Dendritic cell treated with granulocyte-macrophage colony-stimulating factor and Interleukin-4, amounts not matched to agents 40 ng/mL and 50 ng/mL, for 4 days (primary cell): ENCODE data around the gene SINHCAF.
A peak's percentile ranks its signal among the peaks of the same experiment; 100 is the strongest.

Experiments
- H3K27ac Mint-ChIP-seq: one replicate; pipeline ENCODE4 v1.8.0; 2022; ENCODE audit warnings: mild to moderate bottlenecking, mixed read lengths
- H3K27me3 Mint-ChIP-seq: one replicate; pipeline ENCODE4 v1.8.0; 2022; ENCODE audit warnings: mild to moderate bottlenecking, mixed read lengths
- H3K36me3 Mint-ChIP-seq: one replicate; pipeline ENCODE4 v1.8.0; 2022; ENCODE audit warnings: low read depth, mixed read lengths
- H3K4me1 Mint-ChIP-seq: one replicate; pipeline ENCODE4 v1.8.0; 2022; ENCODE audit warnings: low read depth, mixed read lengths
- H3K4me3 Mint-ChIP-seq: one replicate; pipeline ENCODE4 v1.8.0; 2022; ENCODE audit warnings: mild to moderate bottlenecking, moderate library complexity, mixed read lengths
- H3K9me3 Mint-ChIP-seq: one replicate; pipeline ENCODE4 v1.8.0; 2022; ENCODE audit warnings: mixed read lengths
- intact Hi-C: fragments of 100-400 bp; cut with micrococcal nuclease; formaldehyde crosslinking; loops from one replicate; pipeline ENCODE4 v1.15.0; 2022

SINHCAF gene

GRCh38 chr12:31355747-31356107 is 29.8 kb upstream of the SINHCAF start:
- Mint-ChIP-seq H3K4me3 (no peak overlapping the region), H3K27ac (no peak overlapping the region), H3K36me3 (no peaks in the 10 kb centered on the region), H3K27me3 (no peaks in the 10 kb centered on the region), H3K9me3 (no peaks in the 10 kb centered on the region), H3K4me1 (peaks cover 10% of the 10 kb centered on the region)
- intact Hi-C loops, result no loop called here

GRCh38 chr12:31353750-31354708 is 28.1 kb upstream of the SINHCAF start:
- Mint-ChIP-seq H3K4me3 (no peak overlapping the region), H3K27ac (peak overlapping the region; percentile 45), H3K27me3 (peaks cover 2% of the 10 kb centered on the region), H3K4me1 (peaks cover 10% of the 10 kb centered on the region), H3K9me3 (no peaks in the 10 kb centered on the region), H3K36me3 (no peaks in the 10 kb centered on the region)
- intact Hi-C loops, result no loop called here

- no peak overlapping the region for H3K27ac Mint-ChIP-seq
- H3K4me1 Mint-ChIP-seq, result no peaks in the 10 kb centered on the region
- no peak overlapping the region for H3K4me3 Mint-ChIP-seq
- peaks cover 19% of the 10 kb centered on the region for H3K27me3 Mint-ChIP-seq
- H3K36me3 Mint-ChIP-seq, result no peaks in the 10 kb centered on the region
- no peaks in the 10 kb centered on the region for H3K9me3 Mint-ChIP-seq
- intact Hi-C loops, result no loop called here
Observed at GRCh38 chr12:31346267-31346666, 20.3 kb upstream of the SINHCAF start.

- peaks cover 17% of the 10 kb centered on the region for H3K27me3 Mint-ChIP-seq
- no peaks in the 10 kb centered on the region for H3K9me3 Mint-ChIP-seq
- no peaks in the 10 kb centered on the region for H3K36me3 Mint-ChIP-seq
- intact Hi-C loops, result no loop called here
- no peak overlapping the region for H3K27ac Mint-ChIP-seq
- no peak overlapping the region for H3K4me3 Mint-ChIP-seq
- no peaks in the 10 kb centered on the region for H3K4me1 Mint-ChIP-seq
Observed at GRCh38 chr12:31343139-31343538, 17.2 kb upstream of the SINHCAF start.

- intact Hi-C loops, result no loop called here
- Mint-ChIP-seq H3K27ac (no peak overlapping the region), H3K27me3 (peaks cover 16% of the 10 kb centered on the region), H3K36me3 (no peaks in the 10 kb centered on the region), H3K4me1 (no peaks in the 10 kb centered on the region), H3K4me3 (no peak overlapping the region), H3K9me3 (no peaks in the 10 kb centered on the region)
Observed at GRCh38 chr12:31342286-31342685, 16.3 kb upstream of the SINHCAF start.

- intact Hi-C loops, result no loop called here
- Mint-ChIP-seq H3K27ac (no peak overlapping the region), H3K4me3 (no peak overlapping the region), H3K9me3 (no peaks in the 10 kb centered on the region), H3K36me3 (no peaks in the 10 kb centered on the region), H3K4me1 (no peaks in the 10 kb centered on the region), H3K27me3 (peaks cover 3% of the 10 kb centered on the region)
Observed at GRCh38 chr12:31339831-31340622, 14.1 kb upstream of the SINHCAF start.

- no peak overlapping the region for H3K27ac Mint-ChIP-seq
- H3K27me3 Mint-ChIP-seq, result peaks cover 3% of the 10 kb centered on the region
- no peaks in the 10 kb centered on the region for H3K4me1 Mint-ChIP-seq
- no peaks in the 10 kb centered on the region for H3K9me3 Mint-ChIP-seq
- intact Hi-C loops, result no loop called here
- H3K4me3 Mint-ChIP-seq, result no peak overlapping the region
- no peaks in the 10 kb centered on the region for H3K36me3 Mint-ChIP-seq
Observed at GRCh38 chr12:31337952-31338351, 12.0 kb upstream of the SINHCAF start.

GRCh38 chr12:31331242-31331641 is 5.3 kb upstream of the SINHCAF start:
- Mint-ChIP-seq H3K27ac (no peak overlapping the region), H3K9me3 (no peaks in the 10 kb centered on the region), H3K4me3 (no peak overlapping the region), H3K4me1 (peaks cover 12% of the 10 kb centered on the region), H3K36me3 (no peaks in the 10 kb centered on the region), H3K27me3 (peaks cover 2% of the 10 kb centered on the region)
- intact Hi-C loops, result no loop called here

GRCh38 chr12:31326736-31327659 is 1.0 kb upstream of the SINHCAF start:
- Mint-ChIP-seq H3K4me1 (peaks cover 17% of the 10 kb centered on the region), H3K27ac (no peak overlapping the region), H3K27me3 (peaks cover 2% of the 10 kb centered on the region), H3K4me3 (peak overlapping the region; percentile 97), H3K9me3 (no peaks in the 10 kb centered on the region), H3K36me3 (peaks cover 9% of the 10 kb centered on the region)
- intact Hi-C loops, result loop anchor here (5.0 kb wide), 1 partner anchor 1350 kb away; the partner anchor contains the start of gene DNM1L

- H3K9me3 Mint-ChIP-seq, result no peaks in the 10 kb centered on the region
- H3K27ac Mint-ChIP-seq, result peak overlapping the region; percentile 91
- intact Hi-C loops, result loop anchor here (5.0 kb wide), 1 partner anchor 1352 kb away; the partner anchor contains the start of gene DNM1L
- H3K36me3 Mint-ChIP-seq, result peaks cover 9% of the 10 kb centered on the region
- H3K4me3 Mint-ChIP-seq, result peak overlapping the region; percentile 97
- peaks cover 2% of the 10 kb centered on the region for H3K27me3 Mint-ChIP-seq
- peaks cover 24% of the 10 kb centered on the region for H3K4me1 Mint-ChIP-seq
Observed at GRCh38 chr12:31325524-31325875, 450 bp downstream of the SINHCAF start.

- Mint-ChIP-seq H3K27me3 (peaks cover 2% of the 10 kb centered on the region), H3K4me3 (peak overlapping the region; percentile 97), H3K36me3 (peaks cover 9% of the 10 kb centered on the region), H3K9me3 (no peaks in the 10 kb centered on the region), H3K27ac (peak overlapping the region; percentile 91), H3K4me1 (peaks cover 29% of the 10 kb centered on the region)
- intact Hi-C loops, result loop anchor here (5.0 kb wide), 1 partner anchor 1352 kb away; the partner anchor contains the start of gene DNM1L
Observed at GRCh38 chr12:31324845-31325523, 966 bp downstream of the SINHCAF start.

GRCh38 chr12:31324116-31324844 is 1.7 kb downstream of the SINHCAF start:
- Mint-ChIP-seq H3K4me1 (peaks cover 36% of the 10 kb centered on the region), H3K36me3 (peaks cover 9% of the 10 kb centered on the region), H3K9me3 (no peaks in the 10 kb centered on the region), H3K27me3 (peaks cover 2% of the 10 kb centered on the region), H3K27ac (peak overlapping the region; percentile 91), H3K4me3 (peak overlapping the region; percentile 97)
- intact Hi-C loops, result no loop called here
